NCI-H82 treated with DMSO at 0.1 percent for 48 hours (cell line): Measurements from ENCODE around the gene PRSS53.
"Not testable (repeated sequence)": the region's sequence is repeated elsewhere in the genome, so short reads cannot be mapped to it uniquely, and the experiment has no call there.

Experiments
- DNase-seq: peaks from one replicate; lab custom pipeline; 2025; ENCODE audit not compliant: unreplicated experiment; lab: John Stamatoyannopoulos, UW

Gene PRSS53

DNA sequence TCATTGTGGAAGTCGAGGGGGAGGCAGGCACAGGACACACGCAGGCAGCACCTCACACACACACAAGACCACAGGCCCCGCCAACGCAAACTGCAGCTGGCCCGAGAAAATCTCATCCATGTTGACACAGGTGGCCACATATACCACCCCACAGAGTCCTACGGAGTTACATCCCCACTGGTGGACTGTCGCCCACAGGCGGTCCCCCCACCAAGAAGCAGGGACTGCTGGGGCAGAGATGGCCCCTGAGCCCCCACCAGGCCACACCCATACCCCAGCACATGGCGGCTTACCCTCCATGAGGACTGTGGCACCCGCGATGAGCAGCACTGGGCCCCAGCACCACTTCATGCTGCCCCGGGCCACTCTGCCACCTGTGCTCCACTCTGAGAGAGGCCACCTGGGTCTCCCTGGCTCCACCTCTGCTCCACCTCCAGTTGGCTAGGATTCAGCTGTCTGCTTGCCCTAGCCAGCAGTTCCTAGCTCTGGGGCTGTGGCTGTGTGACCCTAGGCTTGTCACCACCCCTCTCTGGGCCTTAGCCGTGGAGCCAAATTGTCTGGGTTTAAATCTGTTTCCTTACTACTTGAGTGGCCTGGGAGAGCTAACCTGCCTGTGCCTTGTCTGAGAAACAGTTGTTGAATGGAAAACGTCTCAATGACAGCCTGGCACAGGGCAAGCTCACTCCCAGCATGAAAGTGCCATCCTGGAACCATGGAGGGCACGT, at the start of gene PRSS53:
PRSS53 (minus strand) TSS at position 485 of the 725 bp plus-strand sequence; CDS start at position 351, 134 bp downstream.
- no peak for DNase-seq

DNA sequence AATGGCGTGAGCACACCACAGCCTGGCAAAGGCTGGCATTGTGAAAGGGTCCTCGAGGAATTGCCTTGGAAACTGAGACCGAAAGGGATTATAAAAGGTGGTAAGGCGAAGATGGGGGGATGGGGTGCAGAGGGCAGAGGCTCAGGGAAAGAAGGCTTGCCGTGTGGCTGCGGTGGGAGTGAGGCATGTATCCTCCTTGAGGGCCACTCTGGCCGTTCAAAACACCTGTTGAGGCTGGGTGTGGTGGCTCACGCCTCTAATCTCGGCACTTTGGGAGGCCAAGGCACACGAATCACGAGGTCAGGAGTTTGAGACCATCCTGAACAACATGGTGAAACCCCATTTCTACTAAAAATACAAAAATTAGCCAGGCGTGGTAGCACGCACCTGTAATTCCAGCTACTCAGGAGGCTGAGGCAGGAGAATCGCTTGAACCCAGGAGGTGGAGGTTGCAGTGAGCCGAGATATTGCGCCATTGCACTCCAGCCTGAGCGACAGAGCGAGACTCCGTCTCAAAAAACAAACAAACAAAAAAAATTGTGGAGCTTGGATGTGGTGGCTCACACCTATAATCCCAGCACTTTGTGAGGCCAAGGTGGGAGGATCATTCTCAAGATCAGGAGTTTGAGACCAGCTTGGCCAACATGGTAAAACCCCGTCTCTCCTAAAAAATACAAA, 48.2 kb upstream of the PRSS53 start:
- not testable (repeated sequence) for DNase-seq

DNA sequence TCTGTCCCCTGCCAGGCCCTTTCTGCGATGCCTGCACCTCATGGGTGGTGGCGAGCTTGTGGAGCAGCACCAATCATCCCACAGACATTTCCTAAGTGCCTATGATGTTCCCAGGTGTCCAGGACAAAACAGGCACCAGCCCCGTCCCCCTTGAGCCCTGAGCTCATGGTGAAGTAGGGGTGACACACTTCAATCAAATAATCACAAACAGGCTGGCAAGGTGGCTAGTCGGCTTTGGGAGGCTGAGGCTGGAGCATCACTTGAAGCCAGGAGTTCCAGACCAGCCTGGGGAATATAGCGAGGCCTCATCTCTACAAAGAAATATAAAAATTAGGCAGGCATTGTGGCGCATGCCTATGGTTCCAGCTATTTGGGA, 47.5 kb upstream of the PRSS53 start:
- DNase-seq = no peak

DNA sequence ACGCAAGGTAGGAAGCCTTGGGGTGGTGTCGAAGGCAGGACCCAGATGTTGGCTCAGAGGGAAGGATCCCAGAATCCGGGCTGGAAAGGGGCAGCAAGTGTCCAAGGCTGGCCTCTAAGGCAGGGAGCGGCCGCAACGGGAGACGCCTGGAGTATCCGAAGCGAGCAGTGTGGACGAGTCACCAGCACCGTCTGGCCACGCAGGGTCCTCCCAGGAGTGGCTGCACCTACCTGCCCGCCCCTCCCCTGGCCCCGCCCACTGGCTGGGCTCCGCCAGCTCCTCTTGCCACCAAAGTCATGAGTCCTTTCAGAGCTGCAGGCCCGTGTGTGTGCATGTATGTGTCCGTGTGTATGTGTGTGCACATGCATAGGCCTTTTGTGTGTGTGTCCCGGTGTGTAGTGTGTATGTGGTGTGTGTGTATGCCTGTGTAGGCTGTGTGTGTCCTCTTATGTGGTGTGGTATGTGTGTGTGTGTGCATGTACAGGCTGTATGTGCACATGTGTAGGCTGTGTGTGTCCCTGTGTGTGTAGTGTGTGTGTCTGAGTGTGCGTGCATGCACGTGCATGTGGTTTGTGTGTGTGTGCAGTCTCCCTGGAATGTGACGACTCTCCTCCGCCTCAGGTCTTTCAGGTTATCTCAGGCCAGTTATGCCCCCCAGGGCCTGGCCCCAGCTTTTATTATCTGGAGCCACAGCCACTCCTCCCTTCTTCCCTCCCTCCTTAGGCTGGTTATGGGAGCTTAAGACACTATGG, 47.0 kb upstream of the PRSS53 start, which contains the start of gene PRSS8:
PRSS8 (minus strand) TSS at position 193 of the 752 bp plus-strand sequence. CDS start 229 bp downstream, outside the sequence.
- no peak for DNase-seq

DNA sequence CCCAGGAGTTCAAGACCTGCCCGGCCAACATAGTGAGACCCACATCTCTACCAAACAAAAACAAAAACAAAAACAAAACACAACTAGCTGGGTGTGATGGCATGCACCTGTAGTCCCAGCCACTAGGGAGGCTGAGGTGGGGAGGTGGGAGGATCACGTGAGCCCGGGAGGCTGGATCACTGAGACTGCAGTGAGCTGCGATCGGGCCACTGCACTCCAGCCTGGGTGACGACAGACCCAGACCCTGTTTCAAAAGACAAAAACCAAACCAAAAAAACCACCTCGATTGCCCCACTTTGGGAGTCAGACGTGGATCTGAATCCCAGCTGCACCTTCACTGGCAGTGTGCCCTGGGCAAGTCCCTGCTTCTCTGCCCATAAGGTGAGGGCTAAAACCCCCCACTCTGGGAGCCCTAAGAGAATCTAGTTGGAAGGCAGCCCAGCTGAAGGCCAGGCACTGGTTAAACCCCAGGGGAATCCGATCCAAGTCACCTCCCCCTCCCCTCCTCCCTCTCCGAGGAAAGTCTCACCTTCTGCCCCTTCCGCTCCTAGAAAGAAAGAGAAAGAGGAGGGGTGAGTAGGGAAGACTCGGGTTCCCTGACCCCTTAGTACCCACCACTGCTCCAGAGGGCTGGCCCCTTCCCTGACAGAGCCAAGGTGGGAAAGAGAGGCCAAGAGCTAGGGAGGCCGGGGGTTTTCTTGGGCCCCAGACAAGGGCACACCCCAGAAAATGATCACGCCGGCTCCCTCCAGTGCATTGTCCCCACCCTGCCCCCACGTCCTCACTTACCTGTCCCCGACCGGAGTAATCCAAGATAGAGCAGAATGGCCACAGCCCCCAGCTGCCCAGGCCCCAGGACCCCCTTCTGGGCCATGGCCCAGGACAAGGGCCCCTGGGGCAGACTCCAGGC, 46.1 kb upstream of the PRSS53 start:
- DNase-seq = peak; percentile 49

DNA sequence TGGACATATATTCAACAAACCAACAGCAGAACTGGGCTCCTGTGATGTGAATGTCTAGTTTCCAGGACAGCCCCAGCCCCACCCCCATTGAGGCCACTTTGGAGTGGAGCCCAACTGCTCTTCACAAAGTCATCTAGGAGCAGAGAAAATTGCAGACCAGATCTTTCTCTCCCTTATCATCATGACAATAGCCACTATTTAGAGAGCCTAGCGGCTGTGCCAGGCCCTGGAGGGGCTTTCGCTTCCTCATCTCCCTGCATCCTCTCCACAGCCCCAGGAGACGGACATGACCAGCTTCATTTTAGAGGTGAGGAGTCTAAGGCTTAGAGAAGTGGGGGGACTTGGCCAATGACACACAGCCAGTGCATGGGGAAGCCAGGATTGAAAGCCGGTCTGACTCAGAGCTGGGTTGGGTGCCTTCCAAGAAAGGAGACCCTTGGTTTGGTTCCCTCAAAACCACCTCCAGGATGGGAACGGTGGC, 45.4 kb upstream of the PRSS53 start:
- DNase-seq = no peak

DNA sequence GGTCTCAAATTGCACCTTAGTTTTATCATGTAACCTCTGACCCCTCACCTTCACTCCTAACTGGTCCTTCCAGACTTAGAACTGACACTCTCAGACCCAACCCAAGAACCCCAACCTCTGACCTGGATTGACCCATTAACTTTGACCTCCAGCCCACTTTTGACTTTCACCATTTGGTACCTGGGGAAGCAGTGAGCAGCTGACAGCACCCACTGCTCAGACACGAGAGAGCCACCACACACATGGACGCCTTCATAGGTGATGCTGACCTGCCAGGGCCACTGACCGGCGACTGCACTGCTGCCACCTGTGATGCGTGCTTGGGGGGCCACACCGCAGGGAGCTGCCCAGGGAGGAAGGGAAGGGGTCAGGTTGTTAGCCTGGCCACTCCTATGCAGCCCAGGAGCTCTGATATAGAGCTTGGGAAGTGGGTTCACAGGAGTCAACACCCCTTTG, 44.3 kb upstream of the PRSS53 start:
- DNase-seq = no peak

GRCh38 chr16:31132303-31132979, 43.7 kb upstream of the PRSS53 start:
- DNase-seq = no peak

DNA sequence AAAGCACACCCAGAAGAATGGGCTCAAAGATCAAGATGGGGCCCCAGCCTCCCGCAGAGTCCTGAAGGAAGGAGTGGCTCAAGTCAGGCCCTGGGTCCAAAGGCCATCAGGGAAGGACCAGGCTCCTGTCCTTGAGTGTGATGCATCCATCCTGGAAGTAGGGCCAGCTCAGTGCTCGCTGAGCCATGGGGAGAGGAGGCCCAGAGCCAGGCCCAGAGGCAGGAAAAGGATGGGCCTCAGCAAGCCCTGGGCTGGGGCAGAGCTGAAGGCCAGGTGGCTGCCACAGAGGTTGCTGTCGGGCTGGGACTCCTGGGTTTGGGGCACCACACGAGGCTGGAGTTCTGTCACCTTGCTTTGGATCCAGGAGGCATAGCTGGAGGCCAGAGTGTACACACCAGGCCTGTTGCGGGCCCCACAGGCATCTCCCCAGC, 43.1 kb upstream of the PRSS53 start:
- no peak for DNase-seq

DNA sequence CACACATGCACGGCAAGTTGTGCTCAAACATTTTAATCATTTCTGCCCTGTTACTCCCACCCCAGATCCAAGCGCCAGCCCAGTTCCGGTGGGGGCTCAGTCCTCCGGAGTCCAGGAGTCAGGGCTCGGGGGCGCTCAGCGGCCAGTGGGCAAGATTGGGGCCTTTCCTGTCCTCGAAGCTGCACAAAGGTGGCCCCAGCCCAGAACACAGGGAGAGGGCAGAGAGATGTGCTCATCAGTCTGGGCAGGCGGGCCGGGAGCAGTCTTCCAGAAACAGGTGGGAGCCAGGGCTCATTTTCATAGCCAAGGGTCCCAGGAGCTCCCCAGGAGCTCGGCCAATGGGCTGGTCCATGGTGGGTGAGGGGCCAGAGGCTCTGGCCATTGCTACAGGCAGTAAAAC, 42.7 kb upstream of the PRSS53 start:
- no peak for DNase-seq

DNA sequence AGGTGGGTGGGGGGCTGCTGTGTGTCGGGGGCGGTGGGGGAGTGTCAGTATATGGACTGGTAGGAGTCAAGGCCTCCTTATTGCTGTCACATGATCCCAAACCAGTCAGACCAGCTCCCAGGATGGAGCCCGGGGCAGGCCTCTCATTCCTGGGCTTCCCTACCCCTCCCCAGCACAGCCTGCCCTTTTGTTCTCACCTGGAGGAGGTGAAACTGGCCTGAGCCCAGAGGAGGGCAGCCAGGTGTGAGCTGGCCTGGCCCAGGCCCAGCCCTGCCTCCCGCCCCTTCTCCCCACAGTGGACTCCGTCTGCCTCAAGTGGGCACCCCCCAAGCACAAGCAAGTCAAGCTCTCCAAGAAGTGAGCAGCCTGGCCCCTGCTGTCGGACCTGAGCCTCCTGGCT, 42.2 kb upstream of the PRSS53 start:
- DNase-seq = no peak

DNA sequence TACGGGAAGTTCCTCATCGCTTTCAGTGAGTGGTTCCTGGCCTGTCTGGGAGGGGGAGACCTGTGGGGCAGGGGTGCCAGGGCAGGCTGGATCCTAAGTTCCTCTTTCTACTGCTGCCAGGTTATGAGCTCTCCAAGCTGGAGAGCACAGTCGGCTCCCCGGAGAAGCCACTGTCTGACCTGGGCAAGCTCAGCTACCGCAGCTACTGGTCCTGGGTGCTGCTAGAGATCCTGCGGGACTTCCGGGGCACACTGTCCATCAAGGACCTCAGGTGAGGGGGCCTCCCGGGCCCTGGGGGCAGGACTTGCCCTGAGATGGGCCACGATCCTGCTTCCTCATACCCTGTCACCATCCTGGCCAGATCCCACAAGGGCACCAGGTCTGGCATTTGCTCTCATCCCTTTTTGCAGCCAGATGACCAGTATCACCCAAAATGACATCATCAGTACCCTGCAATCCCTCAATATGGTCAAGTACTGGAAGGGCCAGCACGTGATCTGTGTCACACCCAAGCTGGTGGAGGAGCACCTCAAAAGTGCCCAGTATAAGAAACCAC, 41.7 kb upstream of the PRSS53 start:
- DNase-seq = no peak

GRCh38 chr16:31129568-31130335, 41.0 kb upstream of the PRSS53 start:
- no peak for DNase-seq

GRCh38 chr16:31128711-31129567, 40.2 kb upstream of the PRSS53 start:
- DNase-seq = no peak

DNA sequence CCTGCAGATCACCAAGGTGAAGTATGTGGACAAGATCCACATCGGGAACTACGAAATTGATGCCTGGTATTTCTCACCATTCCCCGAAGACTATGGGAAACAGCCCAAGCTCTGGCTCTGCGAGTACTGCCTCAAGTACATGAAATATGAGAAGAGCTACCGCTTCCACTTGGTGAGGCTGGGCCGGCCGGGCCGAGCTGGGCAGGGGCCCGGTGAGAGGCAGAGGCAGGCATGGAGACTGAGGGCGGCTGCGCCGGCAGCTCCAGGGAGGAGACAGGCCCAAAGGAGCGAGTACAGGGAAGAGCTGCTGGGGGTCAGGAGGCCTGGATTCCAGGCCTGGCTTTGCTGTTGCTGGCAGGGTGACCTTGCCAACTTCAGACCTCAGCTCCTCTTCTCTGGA, 38.4 kb upstream of the PRSS53 start:
- DNase-seq = no peak

DNA sequence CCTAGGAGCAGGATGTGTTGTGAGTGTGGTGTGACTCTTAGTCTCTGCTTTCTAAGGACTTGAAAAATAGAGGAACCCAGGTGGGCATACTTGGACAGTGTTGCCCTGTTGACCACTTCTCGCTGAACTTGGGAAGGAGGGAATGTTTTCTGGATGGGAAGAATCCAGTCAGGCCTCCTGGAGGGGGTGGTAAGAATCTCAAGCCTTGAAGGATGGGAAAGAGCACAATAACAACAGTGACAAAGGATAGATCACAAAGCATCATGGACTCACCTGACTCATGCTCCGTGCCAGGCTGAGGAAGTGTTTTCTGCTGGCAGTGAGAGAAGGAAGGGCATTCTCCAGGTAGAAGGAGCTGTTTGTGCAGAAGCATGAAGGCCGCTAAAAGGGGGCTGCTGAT, 37.1 kb upstream of the PRSS53 start:
- no peak for DNase-seq

DNA sequence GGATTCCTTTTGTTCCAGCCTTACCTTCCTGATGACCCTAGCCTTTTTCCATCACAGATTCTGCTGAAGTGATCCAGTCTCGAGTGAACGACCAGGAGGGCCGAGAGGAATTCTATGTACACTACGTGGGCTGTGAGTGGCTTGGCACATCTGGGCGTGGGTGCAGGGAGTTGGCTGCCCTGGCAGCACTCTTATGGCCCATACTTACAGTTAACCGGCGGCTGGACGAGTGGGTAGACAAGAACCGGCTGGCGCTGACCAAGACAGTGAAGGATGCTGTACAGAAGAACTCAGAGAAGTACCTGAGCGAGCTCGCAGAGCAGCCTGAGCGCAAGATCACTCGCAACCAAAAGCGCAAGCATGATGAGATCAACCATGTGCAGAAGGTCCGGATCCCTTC, 31.4 kb upstream of the PRSS53 start:
- DNase-seq = no peak
